HG02571 (cell line): Measurements from ENCODE around the gene SERAC1.

ENCODE experiments used
- ATAC-seq: cut with Tn5 transposase; IDR thresholded peaks from one replicate; pipeline ENCODE4 v1.9.1; 2021; ENCODE audit warnings: mild to moderate bottlenecking, moderate library complexity; ENCODE audit not compliant: unreplicated experiment

The SERAC1 gene

GRCh38 chr6:158061709-158062461 lies 106.2 kb downstream of the SERAC1 start:
- ATAC-seq, result no peak

DNA sequence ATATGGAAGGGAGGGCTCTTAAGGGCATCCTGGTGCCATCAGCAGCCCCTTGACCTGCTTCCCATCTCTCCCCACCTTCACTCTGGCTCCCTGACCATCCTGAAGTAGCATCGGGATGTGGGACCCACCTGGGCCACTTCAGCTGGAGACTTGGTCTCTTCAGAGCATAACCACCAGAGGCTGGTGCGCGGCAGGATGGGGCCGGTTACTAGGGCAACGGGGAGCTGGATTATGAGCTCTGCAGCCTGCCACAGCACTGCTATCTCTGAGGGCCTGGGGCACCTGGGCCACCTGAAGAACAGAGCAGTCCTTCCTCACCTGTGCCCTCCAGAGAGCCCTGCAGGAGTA lies 106.7 kb downstream of the SERAC1 start:
- no peak for ATAC-seq

- no peak for ATAC-seq
These were observed 107.4 kb downstream of the SERAC1 start for GRCh38 chr6:158060455-158061360.
